ENCODE measurements around the gene MRAP.
"Not testable (repeated sequence)": the region's sequence is repeated elsewhere in the genome, so short reads cannot be mapped to it uniquely, and the experiment has no call there.

Gene MRAP

GRCh38 chr21:32298658-32299081, at the start of gene MRAP:
Gene MRAP, plus strand, starts transcription at chr21:32298855. Its CDS starts 117 bp downstream, at chr21:32298972.
- no peak for DNase-seq (ENCODE audit: low spot score)

GRCh38 chr21:32249511-32250280, 49.0 kb upstream of the MRAP start:
- no peak for DNase-seq (ENCODE audit: low spot score)

GRCh38 chr21:32252136-32252535, 46.5 kb upstream of the MRAP start:
- DNase-seq (ENCODE audit: low spot score), result no peak

- DNase-seq (ENCODE audit: low spot score), result no peak
Observed at GRCh38 chr21:32253215-32253641, 45.4 kb upstream of the MRAP start.

GRCh38 chr21:32256251-32256650, 42.4 kb upstream of the MRAP start:
- DNase-seq (ENCODE audit: low spot score), result no peak

- DNase-seq (ENCODE audit: low spot score), result peak; percentile 67
Observed at GRCh38 chr21:32256873-32257620, 41.6 kb upstream of the MRAP start.

GRCh38 chr21:32257962-32258785, 40.5 kb upstream of the MRAP start:
- DNase-seq (ENCODE audit: low spot score), result peak; percentile 91

GRCh38 chr21:32258786-32259048, 39.9 kb upstream of the MRAP start:
- DNase-seq (ENCODE audit: low spot score), result not testable (repeated sequence)

GRCh38 chr21:32260130-32260529, 38.5 kb upstream of the MRAP start:
- no peak for DNase-seq (ENCODE audit: low spot score)

- DNase-seq (ENCODE audit: low spot score), result no peak
Observed at GRCh38 chr21:32261929-32262328, 36.7 kb upstream of the MRAP start.

GRCh38 chr21:32265321-32265720, 33.3 kb upstream of the MRAP start:
- not testable (repeated sequence) for DNase-seq (ENCODE audit: low spot score)

GRCh38 chr21:32270748-32271147, 27.9 kb upstream of the MRAP start:
- DNase-seq (ENCODE audit: low spot score), result no peak

GRCh38 chr21:32276671-32277070, 22.0 kb upstream of the MRAP start:
- no peak for DNase-seq (ENCODE audit: low spot score)

- DNase-seq (ENCODE audit: low spot score), result no peak
Observed at GRCh38 chr21:32278103-32278502, 20.6 kb upstream of the MRAP start.

GRCh38 chr21:32278518-32279376, 19.9 kb upstream of the MRAP start, which contains the start of gene MIS18A:
Gene MIS18A, minus strand, starts transcription at chr21:32279049. Its CDS starts 35 bp downstream, at chr21:32279014.
- DNase-seq (ENCODE audit: low spot score), result peak; percentile 94

GRCh38 chr21:32279377-32279680, 19.3 kb upstream of the MRAP start:
- no peak for DNase-seq (ENCODE audit: low spot score)

GRCh38 chr21:32281531-32281930, 17.1 kb upstream of the MRAP start:
- no peak for DNase-seq (ENCODE audit: low spot score)

GRCh38 chr21:32282992-32283391, 15.7 kb upstream of the MRAP start:
- no peak for DNase-seq (ENCODE audit: low spot score)

- no peak for DNase-seq (ENCODE audit: low spot score)
Observed at GRCh38 chr21:32285476-32285875, 13.2 kb upstream of the MRAP start.

GRCh38 chr21:32297449-32297848, 1.2 kb upstream of the MRAP start:
- no peak for DNase-seq (ENCODE audit: low spot score)

- DNase-seq (ENCODE audit: low spot score), result no peak
Observed at GRCh38 chr21:32298148-32298559, 501 bp upstream of the MRAP start.

- no peak for DNase-seq (ENCODE audit: low spot score)
Observed at GRCh38 chr21:32299695-32300094, 1.0 kb downstream of the MRAP start.
